ENCODE results near the gene ADRM1. TPM values are rescaled to one million over a fixed set of nuclear protein-coding genes. Genes with fewer than 3 reads are reported as not detected.

Gene ADRM1
- total and polyA plus RNA-seq, 2 of the 4 experiments (the other 2 are of a cell fraction): 103 to 149 TPM

Small RNAs within 50 kb of the gene (microRNA-seq; reads per million reads assigned to microRNA genes)
- not detected for gene MIR4758 (ENCODE audit: unreplicated experiment)

Other genes starting within 250 kb of the ADRM1 start
- gene TAF4, start 237.1 kb upstream of the ADRM1 start, total RNA-seq (2012; rRNA removed): 1.4 and 1.7 TPM in 2 replicates
- 4.9 and 5.1 TPM in 2 replicates for gene TAF4, start 237.1 kb upstream of the ADRM1 start, polyA plus RNA-seq (2012; rRNA removed)
- gene LSM14B, start 180.5 kb upstream of the ADRM1 start, total RNA-seq (2012; rRNA removed): 23.7 and 30.6 TPM in 2 replicates
- 41.1 and 46.7 TPM in 2 replicates for gene LSM14B, start 180.5 kb upstream of the ADRM1 start, polyA plus RNA-seq (2012; rRNA removed)
- 458 and 487 TPM in 2 replicates for gene PSMA7, start 159.6 kb upstream of the ADRM1 start, total RNA-seq (2012; rRNA removed)
- gene PSMA7, start 159.6 kb upstream of the ADRM1 start, polyA plus RNA-seq (2012; rRNA removed): 417 and 520 TPM in 2 replicates
- 8.1 and 10.6 TPM in 2 replicates for gene SS18L1, start 159.2 kb upstream of the ADRM1 start, total RNA-seq (2012; rRNA removed)
- 12.2 and 15.6 TPM in 2 replicates for gene SS18L1, start 159.2 kb upstream of the ADRM1 start, polyA plus RNA-seq (2012; rRNA removed)
- 11.5 and 12.2 TPM in 2 replicates for gene MTG2, start 120.0 kb upstream of the ADRM1 start, total RNA-seq (2012; rRNA removed)
- 23.9 and 25.2 TPM in 2 replicates for gene MTG2, start 120.0 kb upstream of the ADRM1 start, polyA plus RNA-seq (2012; rRNA removed)
- gene HRH3, start 82.7 kb upstream of the ADRM1 start, total RNA-seq (2012; rRNA removed): not detected in 2 replicates
- not detected in 2 replicates for gene HRH3, start 82.7 kb upstream of the ADRM1 start, polyA plus RNA-seq (2012; rRNA removed)
- gene OSBPL2, start 64.5 kb upstream of the ADRM1 start, total RNA-seq (2012; rRNA removed): 27.6 and 28.6 TPM in 2 replicates
- gene OSBPL2, start 64.5 kb upstream of the ADRM1 start, polyA plus RNA-seq (2012; rRNA removed): 17.7 and 19.3 TPM in 2 replicates
- 0.56 and 0.90 TPM in 2 replicates for gene LAMA5, start 64.3 kb downstream of the ADRM1 start, total RNA-seq (2012; rRNA removed)
- gene LAMA5, start 64.3 kb downstream of the ADRM1 start, polyA plus RNA-seq (2012; rRNA removed): 7.3 and 11.4 TPM in 2 replicates
- gene RPS21, start 84.1 kb downstream of the ADRM1 start, total RNA-seq (2012; rRNA removed): 2,710 and 3,846 TPM in 2 replicates
- 4,298 and 4,766 TPM in 2 replicates for gene RPS21, start 84.1 kb downstream of the ADRM1 start, polyA plus RNA-seq (2012; rRNA removed)
- gene CABLES2, start 104.3 kb downstream of the ADRM1 start, total RNA-seq (2012; rRNA removed): 1.1 and 1.4 TPM in 2 replicates
- 5.1 TPM in 2 replicates for gene CABLES2, start 104.3 kb downstream of the ADRM1 start, polyA plus RNA-seq (2012; rRNA removed)
- not detected in 2 replicates for gene RBBP8NL, start 124.5 kb downstream of the ADRM1 start, total RNA-seq (2012; rRNA removed)
- gene RBBP8NL, start 124.5 kb downstream of the ADRM1 start, polyA plus RNA-seq (2012; rRNA removed): not detected in 2 replicates
- gene GATA5, start 173.0 kb downstream of the ADRM1 start, total RNA-seq (2012; rRNA removed): not detected in 2 replicates
- gene GATA5, start 173.0 kb downstream of the ADRM1 start, polyA plus RNA-seq (2012; rRNA removed): not detected in 2 replicates